T-cell (primary cell): ENCODE data around the gene RSPRY1. TPM values are rescaled to one million over a fixed set of nuclear protein-coding genes. Genes with fewer than 3 reads are reported as not detected.
A peak's percentile ranks its signal among the peaks of the same experiment; 100 is the strongest.

ENCODE experiments used
- ATAC-seq, 4 experiments: fragments of 200-7000 bp in 3 of 4; fragments of 150-1000 bp in 1 of 4; cut with Tn5 transposase; replicated peaks in 1 of 4; 1 replicate in 3 of 4; 2 replicates in 1 of 4; pipeline ENCODE4 v1.10.0; 2021; ENCODE audit warnings: moderate library complexity in 3 of 4, mild to moderate bottlenecking in 2 of 4, moderate number of reproducible peaks in 1 of 4
- CTCF ChIA-PET, 2 donors: fragments of 300-600 bp; sonication (Branson Sonifier 250); formaldehyde crosslinking; loops; one replicate each; lab custom pipeline; 2022; ENCODE audit warnings: antibody characterized with exemption in 2 of 2; lab: Charles Lee
- POLR2A ChIA-PET, 2 donors: fragments of 300-600 bp; sonication (Branson Sonifier 250); formaldehyde crosslinking; loops; one replicate each; lab custom pipeline; 2022; ENCODE audit warnings: antibody characterized with exemption in 2 of 2; lab: Charles Lee
- DNase-seq, 35 experiments: peaks; one replicate each; pipeline versions ENCODE4 v3.0.0 to v3.0.0-alpha.2; 2013 to 2023
- H3K27ac ChIP-seq: one replicate; pipeline ENCODE4 v1.5.1; 2013; ENCODE audit warnings: low read length
- H3K27me3 ChIP-seq, 2 experiments: replicated peaks in 1 of 2; 1 replicate in 1 of 2; 2 replicates in 1 of 2; pipeline versions ENCODE4 v1.6.1 to v1.7.0; 2013; ENCODE audit warnings: low read length in 1 of 2, mixed read lengths in 1 of 2; ENCODE audit not compliant: control insufficient read depth in 2 of 2, insufficient read depth in 2 of 2; ENCODE audit errors: extremely low read depth in 1 of 2
- H3K36me3 ChIP-seq, 2 donors: 1 replicate in 1 of 2; 2 replicates in 1 of 2; pipeline versions ENCODE4 v1.6.1 to v1.7.0; 2013; ENCODE audit warnings: low read length in 1 of 2; ENCODE audit not compliant: control insufficient read depth in 2 of 2, insufficient read depth in 1 of 2; ENCODE audit errors: extremely low read depth in 1 of 2
- H3K4me1 ChIP-seq, 2 experiments: 1 replicate in 1 of 2; 2 replicates in 1 of 2; pipeline versions ENCODE4 v1.6.1 to v1.7.0; 2013; ENCODE audit warnings: low read length in 2 of 2, mixed read lengths in 1 of 2; ENCODE audit not compliant: insufficient read depth in 2 of 2, control insufficient read depth in 1 of 2; ENCODE audit errors: extremely low read depth in 1 of 2
- H3K4me3 ChIP-seq, 2 donors: 1 replicate in 1 of 2; 2 replicates in 1 of 2; pipeline versions ENCODE4 v1.5.1 to v1.7.0; 2013; ENCODE audit warnings: mild to moderate bottlenecking in 2 of 2, low read length in 1 of 2, moderate library complexity in 1 of 2; ENCODE audit not compliant: control insufficient read depth in 1 of 2; ENCODE audit errors: extremely low read depth in 1 of 2
- H3K9me3 ChIP-seq: 2 replicates; pipeline ENCODE4 v1.7.0; 2013
- H3K27ac Mint-ChIP-seq, 2 donors: one replicate each; pipeline ENCODE4 v1.8.0; 2020 to 2021; ENCODE audit warnings: mild to moderate bottlenecking in 2 of 2, mixed read lengths in 2 of 2
- H3K27me3 Mint-ChIP-seq, 2 donors: one replicate each; pipeline ENCODE4 v1.8.0; 2021 to 2022; ENCODE audit warnings: mixed read lengths in 2 of 2
- H3K36me3 Mint-ChIP-seq: one replicate; pipeline ENCODE4 v1.8.0; 2021; ENCODE audit warnings: mixed read lengths
- H3K4me1 Mint-ChIP-seq, 3 donors: one replicate each; pipeline ENCODE4 v1.8.0; 2020 to 2022; ENCODE audit warnings: mixed read lengths in 3 of 3, mild to moderate bottlenecking in 1 of 3
- H3K4me3 Mint-ChIP-seq, 3 donors: one replicate each; pipeline ENCODE4 v1.8.0; 2020 to 2022; ENCODE audit warnings: mild to moderate bottlenecking in 3 of 3, mixed read lengths in 3 of 3, moderate library complexity in 3 of 3
- H3K9me3 Mint-ChIP-seq, 3 donors: one replicate each; pipeline ENCODE4 v1.8.0; 2020 to 2022; ENCODE audit warnings: mixed read lengths in 3 of 3
- WGBS: methylation state at CpG from one replicate; pipeline ENCODE4 v1.1.5; 2013; ENCODE audit warnings: missing lambda C conversion rate; ENCODE audit not compliant: insufficient coverage; 5-methylcytosine and 5-hydroxymethylcytosine counted together
- total RNA-seq, 35 experiments: library from RNA in 6 of 35; stranded (reverse) in 6 of 35; fragments of 120-200 nt in 1 of 35; gene quantifications; one replicate each; pipeline versions ENCODE4 v1.2.1 to v1.2.4 and lab custom pipeline; 2013 to 2026

The RSPRY1 gene
- total RNA-seq, 5 donors from 2014 or later (not counting 1 experiment from before 2014, with no cell fraction given) = 25.0 to 32.0 (median 28.2) TPM

DNA sequence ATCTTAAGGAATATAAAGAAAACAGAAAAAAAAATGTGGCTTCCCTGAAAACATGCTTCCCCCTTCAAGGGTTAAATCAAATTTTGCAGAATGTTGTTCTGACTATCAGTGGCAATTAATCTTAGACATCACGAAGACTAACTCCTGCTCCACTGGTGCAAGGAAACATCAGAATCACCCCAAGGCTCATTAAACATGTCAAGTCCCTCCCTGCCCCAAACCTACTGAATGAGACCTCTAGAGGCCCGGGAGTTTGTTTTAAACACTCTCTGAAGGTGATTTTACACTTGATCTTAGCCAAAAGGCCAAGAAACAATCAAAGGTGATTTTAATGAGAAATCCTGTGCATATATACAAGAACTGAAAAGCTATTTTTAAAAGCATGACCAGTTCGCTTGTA lies 18.6 kb upstream of the RSPRY1 start:
- Histone ChIP-seq H3K36me3 (peaks cover 11 to 68% of the 10 kb centered on the region in 2 donors), H3K27me3 (no peaks in the 10 kb centered on the region), H3K27ac (no peak overlapping the region), H3K4me1 (no peaks in the 10 kb centered on the region), H3K4me3 (no peak overlapping the region), H3K9me3 (no peaks in the 10 kb centered on the region)
- Mint-ChIP-seq H3K27ac (peak overlapping the region in 1 of 2 donors; percentile 4), H3K4me3 (no peak overlapping the region), H3K4me1 (peaks cover 12 to 13% (median 12%) of the 10 kb centered on the region in 3 donors), H3K9me3 (no peaks in the 10 kb centered on the region), H3K27me3 (no peaks in the 10 kb centered on the region), H3K36me3 (peaks cover 53% of the 10 kb centered on the region)
- ATAC-seq (no peak), DNase-seq (no peak)
- CTCF ChIA-PET = interaction anchor here in 1 of 2 donors (0.6 to 1.0 kb wide), 2 partner anchors 84 to 559 kb away, joined by 3 read pairs; partner anchors contain the start of gene MT2A
- POLR2A ChIA-PET = interaction anchor here in 1 of 2 donors (0.7 kb wide), 1 partner anchor 860 kb away, joined by 3 read pairs; no protein-coding TSS in a partner anchor
- WGBS = no CpG with 5 or more reads among the region's 3 CpGs

DNA sequence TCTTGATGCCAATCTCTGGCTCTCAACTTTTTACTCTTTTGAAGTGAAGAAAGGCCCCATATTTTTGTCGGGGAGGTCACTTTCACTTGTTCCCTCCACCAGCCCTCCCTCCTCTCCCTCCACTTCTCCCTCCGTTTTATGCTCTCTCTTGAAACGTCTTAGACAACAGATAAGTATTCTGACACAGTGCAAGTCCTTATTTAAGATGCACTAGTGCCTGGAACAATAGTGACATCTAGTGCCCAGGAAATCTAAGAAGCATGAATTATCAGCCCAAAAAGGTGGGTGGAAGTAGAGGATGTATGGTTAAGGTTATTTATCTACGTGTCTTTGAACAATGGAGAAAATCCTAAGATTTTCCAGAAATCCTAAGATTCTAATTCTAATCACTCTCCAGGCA lies 18.2 kb upstream of the RSPRY1 start:
- Mint-ChIP-seq H3K27me3 (no peaks in the 10 kb centered on the region), H3K4me1 (peaks cover 12 to 13% (median 12%) of the 10 kb centered on the region in 3 donors), H3K36me3 (peaks cover 53% of the 10 kb centered on the region), H3K27ac (no peak overlapping the region), H3K4me3 (no peak overlapping the region), H3K9me3 (no peaks in the 10 kb centered on the region)
- ATAC-seq = peak; percentile 71 to 95 (median 87)
- no peaks in the 10 kb centered on the region for H3K9me3 ChIP-seq
- no peak overlapping the region for H3K4me3 ChIP-seq
- 20% methylated on average over 1 of the region's 4 CpGs for WGBS
- H3K27ac ChIP-seq = no peak overlapping the region
- H3K4me1 ChIP-seq = no peaks in the 10 kb centered on the region
- peak in 13 of 35 experiments; percentile 5 to 85 (median 21) for DNase-seq
- no peaks in the 10 kb centered on the region for H3K27me3 ChIP-seq
- ChIA-PET CTCF (interaction anchor here in 1 of 2 donors (0.6 to 1.7 kb wide), 4 partner anchors 75 to 560 kb away, joined by 3 to 6 read pairs (median 3); partner anchors contain the start of genes CPNE2 and MT2A), POLR2A (interaction anchor here in 1 of 2 donors (0.7 kb wide), 1 partner anchor 860 kb away, joined by 3 read pairs; no protein-coding TSS in a partner anchor)
- H3K36me3 ChIP-seq = peaks cover 11 to 73% of the 10 kb centered on the region in 2 donors

DNA sequence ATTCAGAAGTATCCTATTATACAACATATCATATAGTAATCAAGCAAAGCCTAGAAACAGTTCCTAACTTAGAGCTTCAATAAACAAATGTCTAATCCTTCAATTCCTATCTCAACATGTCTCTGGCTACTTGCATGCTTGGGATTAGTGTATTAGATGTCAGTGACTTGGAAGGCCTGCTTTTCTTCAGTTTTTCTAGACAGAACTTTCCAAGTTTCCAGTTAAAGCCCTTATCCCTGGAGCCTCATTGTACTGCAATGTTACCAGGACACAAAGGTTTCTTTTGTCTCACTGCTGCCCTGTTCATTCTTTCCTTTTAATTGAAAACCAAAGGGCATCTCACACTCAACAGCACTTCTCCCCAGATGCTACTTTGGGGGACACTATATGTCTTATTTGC lies 16.8 kb upstream of the RSPRY1 start:
- peaks cover 12 to 13% (median 12%) of the 10 kb centered on the region in 3 donors for H3K4me1 Mint-ChIP-seq
- H3K27ac Mint-ChIP-seq = no peak overlapping the region
- no peaks in the 10 kb centered on the region for H3K27me3 ChIP-seq
- H3K9me3 ChIP-seq = no peaks in the 10 kb centered on the region
- H3K4me3 ChIP-seq = no peak overlapping the region
- DNase-seq (no peak), ATAC-seq (no peak)
- no peaks in the 10 kb centered on the region for H3K27me3 Mint-ChIP-seq
- H3K9me3 Mint-ChIP-seq = no peaks in the 10 kb centered on the region
- no peak overlapping the region for H3K27ac ChIP-seq
- peaks cover 11 to 63% of the 10 kb centered on the region in 2 donors for H3K36me3 ChIP-seq
- ChIA-PET POLR2A (interaction anchor here in 1 of 2 donors (0.6 to 1.1 kb wide), 3 partner anchors 39 to 718 kb away, joined by 3 to 15 read pairs (median 3); partner anchors contain the start of genes NUDT21 and OGFOD1), CTCF (interaction anchor here (0.6 to 1.9 kb wide), 6 partner anchors 14 to 205 kb away, joined by 3 to 6 read pairs (median 4); partner anchors contain the start of gene CPNE2 (in 1 of the 2))
- peaks cover 46% of the 10 kb centered on the region for H3K36me3 Mint-ChIP-seq
- H3K4me1 ChIP-seq = no peaks in the 10 kb centered on the region
- no peak overlapping the region for H3K4me3 Mint-ChIP-seq

DNA sequence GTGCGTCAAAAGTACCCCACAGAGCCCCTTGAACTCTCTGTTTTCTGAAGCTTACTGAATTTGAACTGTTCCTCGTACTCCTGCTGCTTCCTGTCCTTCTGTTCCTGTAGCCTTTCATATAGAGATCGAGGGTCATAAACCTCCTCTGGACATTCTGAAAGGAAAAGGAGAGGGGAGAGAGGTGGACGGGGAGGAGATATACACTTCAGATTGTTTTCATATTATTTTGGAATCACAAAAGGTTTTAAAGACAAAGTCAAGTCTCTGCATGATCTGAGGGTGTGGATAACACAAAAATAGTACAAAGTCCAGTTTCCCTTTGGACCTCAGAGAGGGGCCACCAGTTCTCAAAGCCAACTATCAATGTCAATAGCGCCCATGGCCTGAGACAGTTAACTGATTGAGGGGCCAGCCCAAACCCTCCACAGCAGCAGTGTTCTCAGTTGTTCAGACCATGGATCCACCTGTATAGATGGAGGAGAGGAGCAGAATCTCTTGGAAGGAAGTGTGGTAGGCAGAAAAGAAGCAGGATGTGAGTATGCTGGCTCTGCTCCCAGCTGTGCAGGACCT lies 13.3 kb upstream of the RSPRY1 start:
- Histone ChIP-seq H3K9me3 (no peaks in the 10 kb centered on the region), H3K4me3 (no peak overlapping the region), H3K36me3 (peaks cover 11 to 43% of the 10 kb centered on the region in 2 donors), H3K4me1 (no peaks in the 10 kb centered on the region), H3K27me3 (no peaks in the 10 kb centered on the region), H3K27ac (no peak overlapping the region)
- ChIA-PET CTCF (no interaction called here), POLR2A (no interaction called here)
- Mint-ChIP-seq H3K4me3 (no peak overlapping the region), H3K36me3 (peaks cover 28% of the 10 kb centered on the region), H3K4me1 (peaks cover 3 to 5% (median 3%) of the 10 kb centered on the region in 3 donors), H3K27me3 (no peaks in the 10 kb centered on the region), H3K27ac (peak overlapping the region; percentile 39 to 48), H3K9me3 (no peaks in the 10 kb centered on the region)
- no peak for ATAC-seq
- DNase-seq = no peak
- WGBS = 67% methylated on average over 1 of the region's 5 CpGs

DNA sequence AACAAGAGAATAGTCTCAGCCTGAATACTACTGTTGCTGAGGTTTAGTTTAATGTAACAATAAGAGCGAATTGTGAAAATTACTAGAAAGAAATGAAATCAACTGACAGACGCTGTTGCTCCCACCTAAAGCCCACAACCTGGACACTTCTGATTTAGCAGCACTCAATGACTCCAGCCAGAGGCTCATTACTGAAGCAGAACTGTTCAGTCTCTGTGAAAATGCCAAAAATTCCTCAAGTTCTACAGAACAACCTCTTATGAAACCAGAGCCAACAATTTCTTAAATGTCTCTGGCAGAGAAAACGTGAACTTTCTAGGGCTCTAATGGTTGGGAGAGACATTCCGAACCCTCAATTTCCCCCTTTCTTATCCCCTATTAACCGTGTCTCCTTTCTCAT lies 10.2 kb upstream of the RSPRY1 start:
- ATAC-seq = no peak
- no peaks in the 10 kb centered on the region for H3K27me3 ChIP-seq
- POLR2A ChIA-PET = no interaction called here
- Mint-ChIP-seq H3K27me3 (no peaks in the 10 kb centered on the region), H3K27ac (no peak overlapping the region), H3K4me3 (no peak overlapping the region), H3K4me1 (peaks cover 2 to 6% (median 5%) of the 10 kb centered on the region in 3 donors), H3K36me3 (peaks cover 25% of the 10 kb centered on the region), H3K9me3 (no peaks in the 10 kb centered on the region)
- H3K4me1 ChIP-seq = no peaks in the 10 kb centered on the region
- no peaks in the 10 kb centered on the region for H3K9me3 ChIP-seq
- no peak overlapping the region for H3K4me3 ChIP-seq
- DNase-seq = no peak
- H3K27ac ChIP-seq = no peak overlapping the region
- CTCF ChIA-PET = interaction anchor here in 1 of 2 donors (0.5 to 1.0 kb wide), 2 partner anchors 83 to 92 kb away, joined by 3 to 7 read pairs; no protein-coding TSS in a partner anchor
- WGBS = no CpG with 5 or more reads among the region's 5 CpGs
- peaks cover 8 to 30% of the 10 kb centered on the region in 2 donors for H3K36me3 ChIP-seq

DNA sequence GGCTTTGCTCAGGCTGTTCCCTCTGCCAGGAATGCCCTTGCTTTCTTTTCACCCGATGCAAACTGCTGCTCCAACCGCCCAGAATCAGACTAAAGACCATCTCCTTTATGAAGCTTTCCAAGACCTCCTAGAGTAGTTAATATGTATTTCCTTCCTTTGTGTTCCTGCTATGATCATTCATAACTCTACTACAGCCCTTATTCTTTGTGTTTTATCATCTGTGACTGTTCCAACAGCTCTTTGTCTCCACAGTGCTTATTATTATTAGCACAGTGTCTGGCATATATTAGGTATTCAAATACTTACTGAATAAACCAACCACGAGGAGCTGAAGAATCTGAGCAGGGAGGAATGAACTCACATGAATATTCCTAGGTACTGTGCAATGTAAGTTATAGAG lies 7.9 kb upstream of the RSPRY1 start:
- DNase-seq (no peak), ATAC-seq (no peak)
- Mint-ChIP-seq H3K9me3 (no peaks in the 10 kb centered on the region), H3K4me1 (peaks cover 12 to 20% (median 18%) of the 10 kb centered on the region in 3 donors), H3K27ac (no peak overlapping the region), H3K4me3 (no peak overlapping the region), H3K36me3 (peaks cover 11% of the 10 kb centered on the region), H3K27me3 (no peaks in the 10 kb centered on the region)
- Histone ChIP-seq H3K27ac (no peak overlapping the region), H3K4me1 (peaks cover 0 to 4% of the 10 kb centered on the region in 2 experiments), H3K4me3 (no peak overlapping the region), H3K36me3 (peaks cover 0 to 7% of the 10 kb centered on the region in 2 donors), H3K9me3 (no peaks in the 10 kb centered on the region), H3K27me3 (no peaks in the 10 kb centered on the region)
- ChIA-PET POLR2A (no interaction called here), CTCF (no interaction called here)
- no CpG with 5 or more reads among the region's 3 CpGs for WGBS
